K562 (cell line): ENCODE measurements around the gene SVEP1. TPM values are rescaled to one million over a fixed set of nuclear protein-coding genes. Genes with fewer than 3 reads are reported as not detected.

Experiments used
- ATAC-seq: fragments of 200-7000 bp; cut with Tn5 transposase; 3 replicates; pipeline ENCODE4 v1.9.1; 2020; ENCODE audit warnings: moderate library complexity
- BruUV-seq: library from RNA; stranded (reverse); fragments of 400-500 nt; replicated peaks from 2 replicates; lab custom pipeline; 2021; lab: Mats Ljungman, UMichigan
- CTCF ChIA-PET: fragments of 300-600 bp; formaldehyde crosslinking; extraction: SDS; loops from one replicate; lab custom pipeline; 2021; ENCODE audit warnings: low intra/inter-chr PET ratio; lab: Yijun Ruan, JAX
- POLR2A ChIA-PET: fragments of 300-600, 350-650 bp; sonication (Branson Sonifier 250); formaldehyde crosslinking; extraction: SDS; loops from one replicate; lab custom pipeline; 2021; ENCODE audit warnings: antibody characterized with exemption, inconsistent platforms; lab: Yijun Ruan, JAX
- DNase-seq, 4 experiments: peaks; one replicate each; pipeline versions ENCODE4 v3.0.0 to v3.0.0-alpha.2; 2011 to 2018; ENCODE audit warnings: low spot score in 3 of 4, mixed read lengths in 3 of 4; ENCODE audit errors: extremely low read depth in 1 of 4
- FAIRE-seq: peaks from 2 replicates; lab custom pipeline; 2011; peaks lifted over from hg19 to GRCh38; lab: Jason Lieb, UNC
- H2AFZ ChIP-seq: 2 replicates; pipeline ENCODE4 v1.6.0; 2011; ENCODE audit warnings: low read depth, low read length, control low read depth, inconsistent platforms
- H3K27ac ChIP-seq: fragments of 200-600 bp; 3 replicates; pipeline ENCODE4 v1.8.0; 2011; ENCODE audit warnings: low read depth, mild to moderate bottlenecking, control low read depth, inconsistent platforms, low read length, moderate library complexity, mixed read lengths; ENCODE audit errors: extremely low read depth
- H3K27me3 ChIP-seq, 2 experiments: fragments of 300-600 bp in 1 of 2; 2 replicates in 1 of 2; 3 replicates in 1 of 2; pipeline versions ENCODE4 v1.6.0 to v1.8.0; 2011; ENCODE audit warnings: inconsistent platforms in 2 of 2, low read length in 2 of 2, mild to moderate bottlenecking in 1 of 2, mixed read lengths in 1 of 2, moderate library complexity in 1 of 2; ENCODE audit not compliant: control insufficient read depth in 2 of 2, insufficient read depth in 2 of 2
- H3K36me3 ChIP-seq: fragments of 300-600 bp; 3 replicates; pipeline ENCODE4 v1.8.0; 2011; ENCODE audit warnings: mild to moderate bottlenecking, low read length, inconsistent platforms; ENCODE audit not compliant: control insufficient read depth, insufficient read depth
- H3K4me1 ChIP-seq, 2 experiments: fragments of 200-600 bp in 1 of 2; replicated peaks in 1 of 2; 2 replicates in 1 of 2; 3 replicates in 1 of 2; pipeline versions ENCODE4 v1.5.1 to v1.8.0; 2011; ENCODE audit warnings: inconsistent platforms in 2 of 2, low read length in 2 of 2, mild to moderate bottlenecking in 1 of 2, mixed read lengths in 1 of 2, moderate library complexity in 1 of 2; ENCODE audit not compliant: control insufficient read depth in 2 of 2, insufficient read depth in 2 of 2
- H3K4me2 ChIP-seq: 2 replicates; pipeline ENCODE4 v1.6.1; 2011; ENCODE audit warnings: low read length, control low read depth, inconsistent platforms, mixed read lengths; ENCODE audit not compliant: insufficient read depth
- H3K4me3 ChIP-seq: fragments of 200-600 bp; sonication (generic), shearing (Covaris generic); 2 replicates; pipeline ENCODE4 v1.5.1; 2016; ENCODE audit warnings: control low read depth, inconsistent platforms
- H3K79me2 ChIP-seq: fragments of 200-600 bp; 3 replicates; pipeline ENCODE4 v1.8.0; 2011; ENCODE audit warnings: low read length, inconsistent platforms; ENCODE audit not compliant: control insufficient read depth, insufficient read depth
- H3K9ac ChIP-seq, 2 experiments: 2 replicates each; pipeline versions ENCODE4 v1.6.0 to v1.6.1; 2011; ENCODE audit warnings: low read depth in 2 of 2, low read length in 2 of 2, control low read depth in 1 of 2, inconsistent platforms in 1 of 2, mild to moderate bottlenecking in 1 of 2, mixed read lengths in 1 of 2; ENCODE audit not compliant: insufficient read depth in 1 of 2
- H3K9me1 ChIP-seq: one replicate; pipeline ENCODE4 v1.6.0; 2011; ENCODE audit warnings: inconsistent platforms, mild to moderate bottlenecking, low read length, moderate library complexity; ENCODE audit not compliant: control insufficient read depth, insufficient read depth
- H3K9me3 ChIP-seq: replicated peaks from 2 replicates; pipeline ENCODE4 v1.5.1; 2011; ENCODE audit warnings: low read depth, low read length, inconsistent platforms; ENCODE audit not compliant: control insufficient read depth, insufficient read depth
- H4K20me1 ChIP-seq: replicated peaks from 2 replicates; pipeline ENCODE4 v1.6.1; 2011; ENCODE audit warnings: low read length, inconsistent platforms, mixed read lengths; ENCODE audit not compliant: control insufficient read depth, insufficient read depth
- BRD4 ChIP-seq: fragments of 200-600 bp; sonication (generic); IDR thresholded peaks from 2 replicates; pipeline ENCODE4 v1.6.1; 2017; ENCODE audit warnings: inconsistent platforms
- FUS ChIP-seq: fragments of 200-400 bp; formaldehyde crosslinking; optimal IDR thresholded peaks from 2 replicates; pipeline ENCODE3; 2017; ENCODE audit warnings: low read depth, low read length
- GTF2B ChIP-seq: IDR thresholded peaks from 2 replicates; pipeline ENCODE4 v1.6.1; 2011; ENCODE audit not compliant: insufficient read length; ENCODE audit errors: extremely low read depth
- HDAC2 ChIP-seq: fragments of 450-650 bp; IDR thresholded peaks from 2 replicates; pipeline ENCODE4 v1.6.1; 2016; ENCODE audit warnings: mild to moderate bottlenecking
- HINFP ChIP-seq: fragments of 450-650 bp; conservative IDR thresholded peaks from 2 replicates; pipeline ENCODE4 v1.6.1; 2016; ENCODE audit warnings: missing genetic modification characterization, low read depth, mild to moderate bottlenecking, control low read depth, missing compliant biosample characterization
- HMG20B ChIP-seq: fragments of 250-450 bp; sonication (Bioruptor Pico); IDR thresholded peaks from 2 replicates; pipeline ENCODE4 v1.5.0; 2021; ENCODE audit warnings: mild to moderate bottlenecking
- KDM5B ChIP-seq: fragments of 200-600 bp; sonication (generic); IDR thresholded peaks from 2 replicates; pipeline ENCODE4 v1.6.1; 2012; ENCODE audit warnings: low read depth, mild to moderate bottlenecking, moderate library complexity, low read length, control low read depth, inconsistent platforms; ENCODE audit not compliant: insufficient replicate concordance
- NR2C2 ChIP-seq, 2 experiments: fragments of 200-800 bp in 1 of 2; sonication (Bioruptor generic) in 1 of 2; sonication (generic) in 1 of 2; formaldehyde crosslinking in 1 of 2; IDR thresholded peaks; 2 replicates each; pipeline versions ENCODE4 v1.6.1 to v1.8.0; 2016 to 2022; ENCODE audit warnings: mild to moderate bottlenecking in 1 of 2, missing compliant biosample characterization in 1 of 2, missing genetic modification characterization in 1 of 2, missing genetic modification reagents in 1 of 2
- PHF21A ChIP-seq: fragments of 450-650 bp; IDR thresholded peaks from 2 replicates; pipeline ENCODE4 v1.6.1; 2017; ENCODE audit warnings: low read depth, borderline replicate concordance
- SFPQ ChIP-seq: fragments of 200-400 bp; formaldehyde crosslinking; IDR thresholded peaks from 2 replicates; pipeline ENCODE4 v1.6.1; 2017; ENCODE audit warnings: mild to moderate bottlenecking, low read depth, low read length, moderate library complexity
- ZBTB5 ChIP-seq: fragments of 450-650 bp; IDR thresholded peaks from 2 replicates; pipeline ENCODE4 v1.6.1; 2017; ENCODE audit warnings: antibody characterized with exemption
- ZNF143 ChIP-seq: sonication (generic); formaldehyde crosslinking; IDR thresholded peaks from 2 replicates; pipeline ENCODE4 v1.9.0; 2022; ENCODE audit warnings: mild to moderate bottlenecking, missing genetic modification reagents
- ZNF41 ChIP-seq: fragments of 250-450 bp; sonication (Bioruptor Pico); conservative IDR thresholded peaks from 2 replicates; pipeline ENCODE4 v1.4.0; 2020; ENCODE audit warnings: mild to moderate bottlenecking
- WGBS: fragments of 100-300 bp; shearing (Covaris generic); methylation state at CpG from one replicate; pipeline ENCODE4 v1.1.6; 2016; ENCODE audit warnings: low coverage, mixed read lengths; ENCODE audit not compliant: insufficient coverage; ENCODE audit errors: missing lambda C conversion rate; 5-methylcytosine and 5-hydroxymethylcytosine counted together
- in situ Hi-C: fragments of 300-500 bp; cut with MboI; formaldehyde crosslinking; loops from 4 replicates; pipeline ENCODE4 v1.15.0; 2018; ENCODE audit warnings: inconsistent platforms, mixed read lengths
- intact Hi-C: fragments of 100-400 bp; cut with micrococcal nuclease; formaldehyde crosslinking; loops from 2 replicates; pipeline ENCODE4 v1.14.2; 2022
- polyA plus RNA-seq, 8 experiments: library from polyadenylated mRNA; depleted of rRNA in 4 of 8; stranded (reverse) in 5 of 8; unstranded in 3 of 8; fragments of >200 nt; fragmentation: Nextera tagmentation in 2 of 8; fragmentation: Illumina TruSeq in 1 of 8; extraction: Ambion mirVana in 2 of 8; extraction: Trizol in 1 of 8; gene quantifications; 2 replicates each; pipeline versions ENCODE4 v1.2.1 to v1.2.3, GENCODE V29; 2011 to 2014; ENCODE audit warnings: inconsistent platforms in 1 of 8, missing spikeins in 1 of 8
- total RNA-seq, 7 experiments: library from RNA; depleted of rRNA in 6 of 7; stranded (reverse); fragments of >200 nt in 6 of 7; fragmentation: Illumina TruSeq in 2 of 7; extraction: Trizol in 2 of 7; gene quantifications; 2 replicates each; pipeline versions ENCODE4 v1.2.1 to v1.2.3, GENCODE V29; 2011 to 2021; ENCODE audit warnings: low replicate concordance in 1 of 7

The SVEP1 gene
- total and polyA plus RNA-seq, 9 of the 15 experiments (the other 6 are each of a cell fraction or from before 2014, with no cell fraction given): 0.20 to 0.84 (median 0.43) TPM

- TF ChIP-seq ZNF143 (CRISPR knock-in tag) (no peak), PHF21A (no peak), HMG20B (CRISPR knock-in tag) (no peak), ZNF41 (no peak), KDM5B (no peak), NR2C2 (CRISPR knock-in tag; IDR thresholded peaks at IDR 0.05) (no peak), NR2C2 (tag; IDR thresholded peaks at IDR 0.05) (no peak), HDAC2 (no peak), ZBTB5 (no peak), BRD4 (no peak), SFPQ (no peak), FUS (no peak), HINFP (tag) (no peak), GTF2B (no peak)
- TF ChIP-seq, all 486 proteins: peak for 0
- Histone ChIP-seq H4K20me1 (no peaks in the 10 kb centered on the region), H3K9ac (no peak overlapping the region), H3K9me1 (no peaks in the 10 kb centered on the region), H3K9me3 (no peaks in the 10 kb centered on the region), H3K27ac (no peak overlapping the region), H2AFZ (no peak overlapping the region), H3K4me2 (no peak overlapping the region), H3K4me1 (no peaks in the 10 kb centered on the region), H3K27me3 (no peaks in the 10 kb centered on the region), H3K4me3 (no peak overlapping the region), H3K79me2 (no peaks in the 10 kb centered on the region), H3K36me3 (no peaks in the 10 kb centered on the region)
- FAIRE-seq (no peak), DNase-seq (no peak), ATAC-seq (no peak)
- no TSS peak for BruUV-seq
- ChIA-PET POLR2A (interaction anchor here (0.7 kb wide), 1 partner anchor 45 kb away, joined by 3 read pairs; no protein-coding TSS in a partner anchor), CTCF (no interaction called here)
- WGBS: 0% methylated on average over 4 of the region's 4 CpGs
- intact Hi-C loops: no loop called here
- in situ Hi-C loops: no loop called here
Measured at GRCh38 chr9:110537841-110538646, 41.5 kb downstream of the SVEP1 start.
